HepG2 (cell line): ENCODE results near the gene SFR1. TPM values are rescaled to one million over a fixed set of nuclear protein-coding genes. Genes with fewer than 3 reads are reported as not detected.

Experiments
- AGO1 ChIP-seq: fragments of 200-400 bp; formaldehyde crosslinking; IDR thresholded peaks from 2 replicates; pipeline ENCODE4 v1.6.1; 2017; ENCODE audit warnings: mild to moderate bottlenecking, low read depth, low read length, moderate library complexity; ENCODE audit not compliant: poor library complexity, severe bottlenecking
- BHLHE40 ChIP-seq: IDR thresholded peaks from 2 replicates; pipeline ENCODE4 v1.6.1; 2011; ENCODE audit warnings: low read length, improper control_type of control experiment
- CREB1 ChIP-seq, 2 experiments: fragments of 450-650 bp in 1 of 2; IDR thresholded peaks; 2 replicates each; pipeline ENCODE4 v1.6.1; 2016 to 2017; ENCODE audit warnings: control low read depth in 1 of 2, mild to moderate bottlenecking in 1 of 2, missing compliant biosample characterization in 1 of 2, missing genetic modification characterization in 1 of 2
- DNMT1 ChIP-seq: sonication (generic); formaldehyde crosslinking; IDR thresholded peaks from 2 replicates; pipeline ENCODE4 v1.5.1; 2020; ENCODE audit warnings: mild to moderate bottlenecking, missing genetic modification reagents
- HBP1 ChIP-seq: IDR thresholded peaks from 2 replicates; pipeline ENCODE4 v1.6.1; 2016; ENCODE audit warnings: low read depth, control low read depth
- HMGA1 ChIP-seq: sonication (generic); formaldehyde crosslinking; conservative IDR thresholded peaks from 2 replicates; pipeline ENCODE4 v1.4.0; 2020; ENCODE audit warnings: missing genetic modification reagents
- MAF1 ChIP-seq: sonication (generic); formaldehyde crosslinking; IDR thresholded peaks from 2 replicates; pipeline ENCODE4 v1.5.0; 2020; ENCODE audit warnings: missing genetic modification reagents, borderline replicate concordance
- PHF5A ChIP-seq: IDR thresholded peaks from one replicate; pipeline ENCODE4 v1.6.1; 2018; ENCODE audit warnings: low read depth, missing genetic modification reagents; ENCODE audit not compliant: unreplicated experiment
- POLR2AphosphoS5 ChIP-seq: IDR thresholded peaks from 2 replicates; pipeline ENCODE4 v1.6.1; 2012; ENCODE audit warnings: low read depth, low read length
- SMC3 ChIP-seq: IDR thresholded peaks from 2 replicates; pipeline ENCODE4 v1.6.1; 2011; ENCODE audit warnings: low read length, improper control_type of control experiment
- SP4 ChIP-seq: sonication (generic); formaldehyde crosslinking; IDR thresholded peaks from 2 replicates; pipeline ENCODE4 v1.8.1; 2023; ENCODE audit warnings: mild to moderate bottlenecking, missing genetic modification reagents
- SRSF9 ChIP-seq: fragments of 200-400 bp; formaldehyde crosslinking; IDR thresholded peaks from 2 replicates; pipeline ENCODE4 v1.6.1; 2018; ENCODE audit warnings: borderline replicate concordance, mild to moderate bottlenecking, low read depth, low read length; ENCODE audit not compliant: insufficient read depth, poor library complexity, severe bottlenecking
- ZMYM4 ChIP-seq: sonication (generic); formaldehyde crosslinking; IDR thresholded peaks from 2 replicates; pipeline ENCODE4 v1.8.1; 2023; ENCODE audit warnings: mild to moderate bottlenecking, missing genetic modification reagents
- ZNF17 ChIP-seq: sonication (generic); formaldehyde crosslinking; IDR thresholded peaks from 2 replicates; pipeline ENCODE4 v1.5.0; 2020; ENCODE audit warnings: mild to moderate bottlenecking, missing genetic modification reagents
- ZNF747 ChIP-seq: sonication (generic); formaldehyde crosslinking; IDR thresholded peaks from 2 replicates; pipeline ENCODE4 v1.8.1; 2023; ENCODE audit warnings: missing genetic modification reagents, mild to moderate bottlenecking, borderline replicate concordance
- polyA plus RNA-seq, 8 experiments: library from polyadenylated mRNA; depleted of rRNA in 3 of 8; stranded (reverse) in 7 of 8; unstranded in 1 of 8; fragments of >200 nt; fragmentation: Illumina TruSeq in 4 of 8; extraction: Trizol in 4 of 8; gene quantifications; 2 replicates each; pipeline versions ENCODE4 v1.2.1 to v1.2.3, GENCODE V29; 2011 to 2016; ENCODE audit warnings: low read depth in 4 of 8, missing spikeins in 1 of 8, mixed read lengths in 1 of 8; ENCODE audit not compliant: insufficient read depth in 1 of 8
- total RNA-seq, 5 experiments: library from RNA; depleted of rRNA; stranded (reverse); fragments of >200 nt; fragmentation: Illumina TruSeq; extraction: Trizol; gene quantifications; 2 replicates each; pipeline ENCODE4 v1.2.3, GENCODE V29; 2016; ENCODE audit warnings: low read depth in 1 of 5
- TF ChIP-seq, protein P1 (sequence below): sonication (generic); formaldehyde crosslinking; IDR thresholded peaks from 2 replicates; pipeline ENCODE4 v1.4.0; 2020; ENCODE audit warnings: mild to moderate bottlenecking, missing genetic modification reagents
- TF ChIP-seq, protein P2 (sequence below): sonication (generic); formaldehyde crosslinking; IDR thresholded peaks from 2 replicates; pipeline ENCODE4 v1.5.0; 2020; ENCODE audit warnings: missing genetic modification reagents
- TF ChIP-seq, protein P3 (sequence below): sonication (generic); formaldehyde crosslinking; IDR thresholded peaks from 2 replicates; pipeline ENCODE4 v1.8.1; 2022; ENCODE audit warnings: low read depth, mild to moderate bottlenecking, missing genetic modification reagents
- TF ChIP-seq, protein P4 (sequence below): sonication (generic); formaldehyde crosslinking; IDR thresholded peaks from 2 replicates; pipeline ENCODE4 v1.4.0; 2020; ENCODE audit warnings: missing genetic modification reagents, low read depth, mild to moderate bottlenecking, borderline replicate concordance

Gene SFR1
- total and polyA plus RNA-seq, 2 of the 13 experiments (the other 11 are each of a cell fraction or from before 2014, with no cell fraction given), result 2.2 to 6.1 TPM

DNA sequence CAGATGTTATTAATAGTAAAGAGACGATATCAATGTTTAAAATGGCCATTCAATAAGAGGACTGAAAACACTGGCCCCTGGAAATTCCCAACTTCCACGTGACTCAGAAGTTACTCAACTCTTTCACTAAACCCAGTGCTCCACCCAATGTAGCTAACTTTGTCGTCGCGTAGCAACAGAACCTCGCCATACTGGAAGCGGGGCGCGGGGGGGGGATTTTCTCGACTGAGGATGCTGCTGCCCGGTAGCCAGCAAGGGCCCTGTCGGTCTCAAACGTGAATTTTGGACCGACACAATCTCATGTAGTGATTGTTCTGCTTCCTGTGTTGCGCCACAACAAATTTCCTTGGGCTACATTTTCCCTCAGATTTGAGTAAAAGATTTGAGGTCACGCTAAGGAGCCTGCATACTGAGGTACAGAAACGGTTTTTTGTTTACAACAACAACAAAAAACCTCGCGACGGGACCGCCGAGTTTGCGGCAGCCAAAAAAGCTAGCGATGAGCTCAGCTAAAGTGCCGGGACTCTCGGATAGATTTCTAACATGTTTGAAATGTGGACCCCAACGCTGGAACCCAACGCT is 977 bp upstream of the SFR1 start (continued):
- TF ChIP-seq, protein P1, sequence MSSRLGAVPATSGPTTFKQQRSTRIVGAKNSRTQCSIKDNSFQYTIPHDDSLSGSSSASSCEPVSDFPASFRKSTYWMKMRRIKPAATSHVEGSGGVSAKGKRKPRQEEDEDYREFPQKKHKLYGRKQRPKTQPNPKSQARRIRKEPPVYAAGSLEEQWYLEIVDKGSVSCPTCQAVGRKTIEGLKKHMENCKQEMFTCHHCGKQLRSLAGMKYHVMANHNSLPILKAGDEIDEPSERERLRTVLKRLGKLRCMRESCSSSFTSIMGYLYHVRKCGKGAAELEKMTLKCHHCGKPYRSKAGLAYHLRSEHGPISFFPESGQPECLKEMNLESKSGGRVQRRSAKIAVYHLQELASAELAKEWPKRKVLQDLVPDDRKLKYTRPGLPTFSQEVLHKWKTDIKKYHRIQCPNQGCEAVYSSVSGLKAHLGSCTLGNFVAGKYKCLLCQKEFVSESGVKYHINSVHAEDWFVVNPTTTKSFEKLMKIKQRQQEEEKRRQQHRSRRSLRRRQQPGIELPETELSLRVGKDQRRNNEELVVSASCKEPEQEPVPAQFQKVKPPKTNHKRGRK (CRISPR knock-in tag), result no peak
- TF ChIP-seq ZMYM4 (CRISPR knock-in tag), result no peak
- TF ChIP-seq SMC3, result no peak
- no peak for TF ChIP-seq CREB1 (IDR thresholded peaks at IDR 0.05)
- peak; percentile 11; the same call in 1 of the 2 replicates for TF ChIP-seq CREB1 (CRISPR knock-in tag; IDR thresholded peaks at IDR 0.05)
- peak; percentile 67; the same call in 1 of the 2 replicates for TF ChIP-seq ZNF747 (CRISPR knock-in tag)
- TF ChIP-seq POLR2AphosphoS5, result no peak
- no peak for TF ChIP-seq AGO1
- TF ChIP-seq BHLHE40, result peak; percentile 58
- TF ChIP-seq MAF1 (CRISPR knock-in tag), result no peak
- no peak for TF ChIP-seq HMGA1
- no peak for TF ChIP-seq SP4 (CRISPR knock-in tag)
- no peak for TF ChIP-seq ZNF17
- TF ChIP-seq, protein P2, sequence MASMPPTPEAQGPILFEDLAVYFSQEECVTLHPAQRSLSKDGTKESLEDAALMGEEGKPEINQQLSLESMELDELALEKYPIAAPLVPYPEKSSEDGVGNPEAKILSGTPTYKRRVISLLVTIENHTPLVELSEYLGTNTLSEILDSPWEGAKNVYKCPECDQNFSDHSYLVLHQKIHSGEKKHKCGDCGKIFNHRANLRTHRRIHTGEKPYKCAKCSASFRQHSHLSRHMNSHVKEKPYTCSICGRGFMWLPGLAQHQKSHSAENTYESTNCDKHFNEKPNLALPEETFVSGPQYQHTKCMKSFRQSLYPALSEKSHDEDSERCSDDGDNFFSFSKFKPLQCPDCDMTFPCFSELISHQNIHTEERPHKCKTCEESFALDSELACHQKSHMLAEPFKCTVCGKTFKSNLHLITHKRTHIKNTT (CRISPR knock-in tag), result no peak
- no peak for TF ChIP-seq HBP1 (CRISPR knock-in tag)
- TF ChIP-seq, protein P3, sequence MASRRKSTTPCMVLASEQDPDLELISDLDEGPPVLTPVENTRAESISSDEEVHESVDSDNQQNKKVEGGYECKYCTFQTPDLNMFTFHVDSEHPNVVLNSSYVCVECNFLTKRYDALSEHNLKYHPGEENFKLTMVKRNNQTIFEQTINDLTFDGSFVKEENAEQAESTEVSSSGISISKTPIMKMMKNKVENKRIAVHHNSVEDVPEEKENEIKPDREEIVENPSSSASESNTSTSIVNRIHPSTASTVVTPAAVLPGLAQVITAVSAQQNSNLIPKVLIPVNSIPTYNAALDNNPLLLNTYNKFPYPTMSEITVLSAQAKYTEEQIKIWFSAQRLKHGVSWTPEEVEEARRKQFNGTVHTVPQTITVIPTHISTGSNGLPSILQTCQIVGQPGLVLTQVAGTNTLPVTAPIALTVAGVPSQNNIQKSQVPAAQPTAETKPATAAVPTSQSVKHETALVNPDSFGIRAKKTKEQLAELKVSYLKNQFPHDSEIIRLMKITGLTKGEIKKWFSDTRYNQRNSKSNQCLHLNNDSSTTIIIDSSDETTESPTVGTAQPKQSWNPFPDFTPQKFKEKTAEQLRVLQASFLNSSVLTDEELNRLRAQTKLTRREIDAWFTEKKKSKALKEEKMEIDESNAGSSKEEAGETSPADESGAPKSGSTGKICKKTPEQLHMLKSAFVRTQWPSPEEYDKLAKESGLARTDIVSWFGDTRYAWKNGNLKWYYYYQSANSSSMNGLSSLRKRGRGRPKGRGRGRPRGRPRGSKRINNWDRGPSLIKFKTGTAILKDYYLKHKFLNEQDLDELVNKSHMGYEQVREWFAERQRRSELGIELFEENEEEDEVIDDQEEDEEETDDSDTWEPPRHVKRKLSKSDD, result no peak
- no peak for TF ChIP-seq DNMT1 (CRISPR knock-in tag)
- no peak for TF ChIP-seq PHF5A (CRISPR knock-in tag)
- TF ChIP-seq, protein P4, sequence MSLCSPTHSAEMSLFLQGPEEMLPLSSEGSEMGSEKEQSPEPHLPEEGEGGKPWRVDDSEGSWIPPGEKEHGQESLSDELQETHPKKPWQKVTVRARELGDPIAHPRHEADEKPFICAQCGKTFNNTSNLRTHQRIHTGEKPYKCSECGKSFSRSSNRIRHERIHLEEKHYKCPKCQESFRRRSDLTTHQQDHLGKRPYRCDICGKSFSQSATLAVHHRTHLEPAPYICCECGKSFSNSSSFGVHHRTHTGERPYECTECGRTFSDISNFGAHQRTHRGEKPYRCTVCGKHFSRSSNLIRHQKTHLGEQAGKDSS (CRISPR knock-in tag), result no peak; the same call in 1 of the 2 replicates
- TF ChIP-seq SRSF9, result no peak
